ENCODE data around the gene EVA1C.
"Not testable (repeated sequence)": the region's sequence is repeated elsewhere in the genome, so short reads cannot be mapped to it uniquely, and the experiment has no call there.

Gene EVA1C

GRCh38 chr21:32462564-32462963 is 50.1 kb downstream of the EVA1C start:
- DNase-seq (ENCODE audit: low read depth) = not testable (repeated sequence)

GRCh38 chr21:32463367-32463766 is 50.9 kb downstream of the EVA1C start:
- no peak for DNase-seq (ENCODE audit: low read depth)

GRCh38 chr21:32463889-32464300 is 51.4 kb downstream of the EVA1C start:
- peak; percentile 84 for DNase-seq (ENCODE audit: low read depth)

- DNase-seq (ENCODE audit: low read depth) = no peak
These were observed 54.8 kb downstream of the EVA1C start for GRCh38 chr21:32467291-32467690.

- DNase-seq (ENCODE audit: low read depth) = no peak
These were observed 56.2 kb downstream of the EVA1C start for GRCh38 chr21:32468681-32469111.

GRCh38 chr21:32469628-32470027 is 57.1 kb downstream of the EVA1C start:
- no peak for DNase-seq (ENCODE audit: low read depth)

- no peak for DNase-seq (ENCODE audit: low read depth)
These were observed 57.7 kb downstream of the EVA1C start for GRCh38 chr21:32470206-32470605.

- DNase-seq (ENCODE audit: low read depth) = no peak
These were observed 60.6 kb downstream of the EVA1C start for GRCh38 chr21:32472890-32473765.

- DNase-seq (ENCODE audit: low read depth) = no peak
These were observed 61.9 kb downstream of the EVA1C start for GRCh38 chr21:32474179-32475059.

GRCh38 chr21:32475162-32475812 is 62.8 kb downstream of the EVA1C start:
- no peak for DNase-seq (ENCODE audit: low read depth)

GRCh38 chr21:32476661-32477423 is 64.3 kb downstream of the EVA1C start:
- no peak for DNase-seq (ENCODE audit: low read depth)

- DNase-seq (ENCODE audit: low read depth) = no peak
These were observed 64.9 kb downstream of the EVA1C start for GRCh38 chr21:32477424-32477745.

- DNase-seq (ENCODE audit: low read depth) = no peak
These were observed 69.4 kb downstream of the EVA1C start for GRCh38 chr21:32481875-32482408.

GRCh38 chr21:32482565-32483292 is 70.2 kb downstream of the EVA1C start:
- DNase-seq (ENCODE audit: low read depth) = no peak

- DNase-seq (ENCODE audit: low read depth) = no peak
These were observed 70.7 kb downstream of the EVA1C start for GRCh38 chr21:32483293-32483595.

GRCh38 chr21:32484706-32485380 is 72.3 kb downstream of the EVA1C start:
- no peak for DNase-seq (ENCODE audit: low read depth)

GRCh38 chr21:32492376-32492775 is 79.9 kb downstream of the EVA1C start:
- no peak for DNase-seq (ENCODE audit: low read depth)

GRCh38 chr21:32494934-32495709 is 82.6 kb downstream of the EVA1C start:
- peak; percentile 36 for DNase-seq (ENCODE audit: low read depth)

- no peak for DNase-seq (ENCODE audit: low read depth)
These were observed 84.1 kb downstream of the EVA1C start for GRCh38 chr21:32496568-32496967.

All from non-pigmented ciliary epithelial cell (primary cell).